IMR-90 (cell line): Measurements from ENCODE around the gene TRAF3IP1.

ENCODE experiments used
- BHLHE40 ChIP-seq: fragments of 150-350 bp; IDR thresholded peaks from 2 replicates; pipeline ENCODE4 v1.6.1; 2016; ENCODE audit warnings: mild to moderate bottlenecking, low read depth, low read length
- CHD1 ChIP-seq: IDR thresholded peaks from 2 replicates; pipeline ENCODE4 v1.6.1; 2012; ENCODE audit warnings: low read depth, low read length, improper control_type of control experiment
- CTCF ChIP-seq: conservative IDR thresholded peaks from 2 replicates; pipeline ENCODE4 v1.5.1; 2012; ENCODE audit warnings: mild to moderate bottlenecking, low read depth, low read length, improper control_type of control experiment
- ELK1 ChIP-seq: fragments of 150-350 bp; IDR thresholded peaks from 2 replicates; pipeline ENCODE4 v1.6.1; 2016; ENCODE audit warnings: low read depth, mild to moderate bottlenecking, low read length, moderate library complexity, borderline replicate concordance
- FOS ChIP-seq: fragments of 150-350 bp; IDR thresholded peaks from 2 replicates; pipeline ENCODE4 v1.6.1; 2016; ENCODE audit warnings: low read depth, low read length
- MAFK ChIP-seq: IDR thresholded peaks from 2 replicates; pipeline ENCODE4 v1.6.1; 2012; ENCODE audit warnings: low read depth, low read length, improper control_type of control experiment
- MAZ ChIP-seq: IDR thresholded peaks from 2 replicates; pipeline ENCODE4 v1.6.1; 2012; ENCODE audit warnings: low read depth, mild to moderate bottlenecking, low read length, improper control_type of control experiment, moderate library complexity, borderline replicate concordance
- MXI1 ChIP-seq: IDR thresholded peaks from 2 replicates; pipeline ENCODE4 v1.6.1; 2012; ENCODE audit warnings: low read depth, mild to moderate bottlenecking, low read length, moderate library complexity, borderline replicate concordance
- POLR2A ChIP-seq: IDR thresholded peaks from 2 replicates; pipeline ENCODE4 v1.6.1; 2012; ENCODE audit warnings: mild to moderate bottlenecking, low read depth, low read length
- RAD21 ChIP-seq: IDR thresholded peaks from 2 replicates; pipeline ENCODE4 v1.6.1; 2012; ENCODE audit warnings: low read length, improper control_type of control experiment
- RCOR1 ChIP-seq: IDR thresholded peaks from 2 replicates; pipeline ENCODE4 v1.6.1; 2012; ENCODE audit warnings: mild to moderate bottlenecking, low read length, improper control_type of control experiment; ENCODE audit not compliant: insufficient replicate concordance
- RFX5 ChIP-seq: IDR thresholded peaks from 2 replicates; pipeline ENCODE4 v1.8.0; 2012; ENCODE audit warnings: low read depth, mild to moderate bottlenecking, low read length, moderate library complexity
- SMC3 ChIP-seq: fragments of 150-350 bp; IDR thresholded peaks from 2 replicates; pipeline ENCODE4 v1.6.1; 2016; ENCODE audit warnings: low read depth, mild to moderate bottlenecking, antibody characterized with exemption, low read length, moderate library complexity
- USF2 ChIP-seq: fragments of 150-350 bp; IDR thresholded peaks from 2 replicates; pipeline ENCODE4 v1.6.1; 2017; ENCODE audit warnings: mild to moderate bottlenecking, antibody characterized with exemption, low read length, low read depth

GRCh38 chr2:238287737-238288649 lies 32.3 kb upstream of the TRAF3IP1 start, which contains the start of gene PER2:
- TF ChIP-seq MXI1 = no peak
- TF ChIP-seq RCOR1 = no peak
- TF ChIP-seq CTCF = no peak; the same call in 1 of the 2 replicates
- TF ChIP-seq POLR2A = peak; percentile 90
- peak; percentile 17; the same call in 1 of the 2 replicates for TF ChIP-seq MAZ
- no peak for TF ChIP-seq SMC3
- peak; percentile 9; the same call in 1 of the 2 replicates for TF ChIP-seq RAD21
- no peak for TF ChIP-seq USF2
- peak; percentile 77; the same call in 1 of the 2 replicates for TF ChIP-seq CHD1
- no peak for TF ChIP-seq ELK1
- no peak for TF ChIP-seq MAFK
- peak; percentile 81 for TF ChIP-seq RFX5
- peak; percentile 63 for TF ChIP-seq FOS
- TF ChIP-seq BHLHE40 = no peak
